ENCODE data around the gene GATB. TPM values are rescaled to one million over a fixed set of nuclear protein-coding genes. Genes with fewer than 3 reads are reported as not detected.

The GATB gene
- total RNA-seq, 1 donor from 2014 or later = 20.9 TPM

DNA sequence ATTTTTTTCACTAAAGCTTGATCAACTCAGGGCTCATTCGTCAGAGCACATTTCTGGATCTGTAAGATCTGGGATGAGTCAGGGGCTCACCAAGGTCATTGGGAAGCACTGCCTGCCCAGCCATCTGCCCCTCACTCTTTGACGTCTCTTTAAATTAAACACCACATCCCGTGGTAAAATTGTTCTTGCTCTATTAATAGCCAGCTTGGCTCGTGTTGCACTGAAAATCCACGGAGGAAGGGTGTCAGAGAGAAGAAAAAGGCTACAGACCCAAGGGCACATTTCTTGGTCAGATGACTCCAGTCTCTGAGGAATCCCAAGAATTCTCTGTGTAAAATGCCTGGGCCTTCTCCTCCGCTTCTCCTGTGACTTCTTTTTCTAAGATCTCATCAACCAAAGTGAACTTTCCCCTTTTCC lies 45.7 kb upstream of the GATB start:
- TF ChIP-seq, protein P1, sequence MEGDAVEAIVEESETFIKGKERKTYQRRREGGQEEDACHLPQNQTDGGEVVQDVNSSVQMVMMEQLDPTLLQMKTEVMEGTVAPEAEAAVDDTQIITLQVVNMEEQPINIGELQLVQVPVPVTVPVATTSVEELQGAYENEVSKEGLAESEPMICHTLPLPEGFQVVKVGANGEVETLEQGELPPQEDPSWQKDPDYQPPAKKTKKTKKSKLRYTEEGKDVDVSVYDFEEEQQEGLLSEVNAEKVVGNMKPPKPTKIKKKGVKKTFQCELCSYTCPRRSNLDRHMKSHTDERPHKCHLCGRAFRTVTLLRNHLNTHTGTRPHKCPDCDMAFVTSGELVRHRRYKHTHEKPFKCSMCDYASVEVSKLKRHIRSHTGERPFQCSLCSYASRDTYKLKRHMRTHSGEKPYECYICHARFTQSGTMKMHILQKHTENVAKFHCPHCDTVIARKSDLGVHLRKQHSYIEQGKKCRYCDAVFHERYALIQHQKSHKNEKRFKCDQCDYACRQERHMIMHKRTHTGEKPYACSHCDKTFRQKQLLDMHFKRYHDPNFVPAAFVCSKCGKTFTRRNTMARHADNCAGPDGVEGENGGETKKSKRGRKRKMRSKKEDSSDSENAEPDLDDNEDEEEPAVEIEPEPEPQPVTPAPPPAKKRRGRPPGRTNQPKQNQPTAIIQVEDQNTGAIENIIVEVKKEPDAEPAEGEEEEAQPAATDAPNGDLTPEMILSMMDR (conservative IDR thresholded peaks at IDR 0.05; ENCODE audit: low read depth, low read length) = no peak
- DNase-seq (ENCODE audit: low read depth) = no peak
- H3K4me3 ChIP-seq (ENCODE audit: low read depth, low read length) = no peak overlapping the region

DNA sequence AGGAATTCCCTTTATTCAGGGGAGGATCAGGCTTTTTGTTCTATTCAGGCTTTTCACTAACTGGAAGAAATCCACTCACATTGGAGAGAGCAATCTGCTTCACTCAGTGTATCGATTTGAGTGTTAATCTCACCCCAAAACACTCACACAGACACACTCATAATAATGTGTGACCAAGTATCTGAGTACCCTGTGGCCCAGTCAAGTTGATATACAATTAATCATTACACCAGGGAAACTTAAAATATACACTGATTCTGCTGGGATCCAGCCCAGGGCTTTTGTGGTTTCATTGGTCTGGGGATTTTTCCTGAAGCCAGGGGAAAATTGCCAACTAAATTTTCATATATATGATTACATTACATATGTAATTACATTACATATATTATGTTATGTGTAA lies 44.0 kb upstream of the GATB start:
- TF ChIP-seq, protein P1 (conservative IDR thresholded peaks at IDR 0.05; ENCODE audit: low read depth, low read length) = no peak
- DNase-seq (ENCODE audit: low read depth) = no peak
- no peak overlapping the region for H3K4me3 ChIP-seq (ENCODE audit: low read depth, low read length)

- TF ChIP-seq, protein P1 (conservative IDR thresholded peaks at IDR 0.05; ENCODE audit: low read depth, low read length) = no peak
- DNase-seq (ENCODE audit: low read depth) = no peak
- H3K4me3 ChIP-seq (ENCODE audit: low read depth, low read length) = no peak overlapping the region
Observed at GRCh38 chr4:151804086-151804630, 43.4 kb upstream of the GATB start.

DNA sequence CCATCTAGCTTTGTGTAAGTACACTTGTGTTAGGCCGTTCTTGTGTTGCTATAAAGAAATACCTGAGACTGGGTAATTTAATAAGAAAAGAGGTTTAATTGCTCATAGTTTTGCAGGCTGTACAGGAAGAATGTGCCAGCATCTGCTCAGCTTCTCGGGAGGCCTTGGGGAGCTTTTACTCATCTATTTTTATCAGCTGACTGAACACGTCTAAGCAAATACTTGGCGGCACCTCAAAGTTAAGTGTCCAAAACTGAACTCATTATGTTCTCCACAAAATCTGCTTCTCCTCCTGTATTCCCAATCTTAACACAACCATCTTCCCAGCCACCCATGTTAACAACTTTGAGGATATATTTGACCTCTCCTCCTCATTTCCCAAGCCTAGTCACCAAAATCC lies 42.4 kb upstream of the GATB start:
- TF ChIP-seq, protein P1 (conservative IDR thresholded peaks at IDR 0.05; ENCODE audit: low read depth, low read length) = no peak
- H3K4me3 ChIP-seq (ENCODE audit: low read depth, low read length) = no peak overlapping the region
- DNase-seq (ENCODE audit: low read depth) = no peak

GRCh38 chr4:151801547-151802516 lies 41.0 kb upstream of the GATB start:
- DNase-seq (ENCODE audit: low read depth) = no peak
- H3K4me3 ChIP-seq (ENCODE audit: low read depth, low read length) = no peak overlapping the region
- TF ChIP-seq, protein P1 (conservative IDR thresholded peaks at IDR 0.05; ENCODE audit: low read depth, low read length) = peak; percentile 98

DNA sequence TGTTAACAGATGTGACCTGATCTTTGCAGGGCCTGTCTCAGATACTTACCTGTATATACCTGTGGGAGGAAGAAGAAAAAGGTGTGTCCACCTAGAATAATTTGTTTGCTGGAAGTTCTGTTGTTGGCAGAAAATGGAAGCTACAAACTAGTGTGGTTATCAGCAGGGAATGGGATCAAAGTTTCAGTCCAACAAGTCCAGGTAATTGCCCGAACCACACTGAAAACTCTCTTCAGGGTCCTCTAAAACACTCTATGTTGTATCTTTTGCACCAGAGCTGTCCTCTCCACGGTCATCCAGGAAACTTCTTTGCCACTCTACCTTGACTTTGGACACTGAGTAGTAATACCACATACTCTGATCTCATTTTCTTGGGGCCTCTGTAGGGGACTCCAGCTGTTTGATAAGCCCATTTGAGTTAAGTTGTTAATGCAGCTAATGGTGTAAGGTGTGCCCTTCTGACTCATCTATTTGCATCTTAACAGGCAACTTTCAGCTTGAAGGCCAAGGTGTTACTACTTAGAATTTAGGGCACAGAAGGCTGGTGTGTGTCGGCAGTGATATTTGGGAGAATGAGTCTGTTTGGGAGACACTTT lies 38.7 kb upstream of the GATB start:
- H3K4me3 ChIP-seq (ENCODE audit: low read depth, low read length) = no peak overlapping the region
- TF ChIP-seq, protein P1 (conservative IDR thresholded peaks at IDR 0.05; ENCODE audit: low read depth, low read length) = no peak
- no peak for DNase-seq (ENCODE audit: low read depth)
